C1 segment of cervical spinal cord (tissue), 14 donors: ENCODE data around the gene HOXA6.

Experiments
- DNase-seq, 14 donors: peaks; one replicate each; lab custom pipeline; 2025; lab: John Stamatoyannopoulos, UW

HOXA6 gene

GRCh38 chr7:27173956-27174873 is 26.6 kb upstream of the HOXA6 start, which contains the start of gene HOXA10:
HOXA10 (minus strand) TSS chr7:27174320; CDS start chr7:27174306, 14 bp downstream.
- DNase-seq: no peak

- no peak for DNase-seq
Observed at GRCh38 chr7:27173511-27173955, 26.0 kb upstream of the HOXA6 start.

GRCh38 chr7:27172823-27173510 is 25.4 kb upstream of the HOXA6 start:
- no peak for DNase-seq

DNA sequence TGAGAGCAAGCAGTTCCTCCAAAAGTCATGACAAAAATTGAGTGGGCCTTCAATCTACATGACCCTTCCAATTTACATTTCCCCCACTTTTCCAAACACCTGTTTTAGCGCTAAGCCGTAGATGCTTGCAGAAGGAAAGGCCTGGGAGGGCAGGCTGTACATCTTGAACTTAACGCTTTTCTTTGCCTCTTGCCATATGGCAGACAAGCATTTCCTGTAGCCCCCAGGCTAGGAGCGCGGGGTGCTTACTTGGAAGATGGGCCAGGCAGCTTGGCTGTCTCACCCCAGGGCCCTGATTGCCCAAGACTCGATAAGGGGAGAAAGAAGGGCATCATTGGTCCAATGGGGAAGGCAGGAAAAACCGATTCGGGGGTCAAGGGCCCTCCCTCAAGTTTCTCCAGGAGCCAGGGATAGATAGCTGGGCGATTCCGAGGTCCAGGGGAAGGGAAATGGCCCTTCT is 24.8 kb upstream of the HOXA6 start:
- no peak for DNase-seq

GRCh38 chr7:27171637-27172314 is 24.2 kb upstream of the HOXA6 start:
- DNase-seq: no peak

GRCh38 chr7:27171325-27171636 is 23.7 kb upstream of the HOXA6 start:
- DNase-seq: no peak

DNA sequence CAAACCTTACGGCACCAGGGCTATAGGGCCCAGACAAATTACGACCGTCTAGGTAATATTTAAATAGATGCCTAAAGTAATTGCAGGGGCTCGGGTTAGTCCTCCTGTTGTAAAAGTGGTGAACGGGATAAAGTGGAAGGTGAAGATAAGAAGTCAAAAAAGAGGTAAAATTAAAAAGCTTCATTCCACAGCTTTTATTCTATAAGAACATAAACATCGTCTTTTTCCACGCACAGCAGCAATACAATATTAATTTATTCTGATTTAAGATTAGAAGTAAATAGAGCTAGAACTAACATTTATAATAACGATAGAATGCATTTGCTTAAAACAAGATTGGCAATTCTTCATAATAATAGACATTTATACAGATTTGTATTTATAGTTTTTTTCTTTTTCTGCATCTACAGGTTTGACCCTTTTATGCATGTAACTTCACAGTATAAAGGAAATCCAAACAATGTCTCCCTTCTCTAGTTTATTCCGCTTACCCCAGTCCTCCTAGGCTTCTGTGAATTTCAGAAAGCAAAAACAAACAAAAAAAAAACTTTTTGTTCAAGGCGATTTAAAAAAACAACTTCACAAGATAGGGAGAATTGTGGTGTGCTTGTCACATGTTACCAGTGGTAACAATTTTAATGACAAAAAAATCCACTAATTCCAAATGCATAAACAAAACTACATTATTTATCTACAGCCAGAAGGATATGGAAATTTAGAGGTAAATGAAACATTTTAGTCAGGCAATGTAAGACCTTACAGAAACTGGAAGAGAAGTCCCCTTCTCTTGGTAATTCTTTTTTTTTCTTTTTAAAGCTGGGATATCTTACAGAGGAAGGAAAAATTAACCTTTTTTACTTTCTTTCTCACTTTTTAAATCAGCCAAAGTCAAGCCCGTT is 23.1 kb upstream of the HOXA6 start:
- DNase-seq: no peak

GRCh38 chr7:27169658-27170425 is 22.3 kb upstream of the HOXA6 start:
- DNase-seq: no peak

- no peak for DNase-seq
Observed at GRCh38 chr7:27168265-27168947, 20.8 kb upstream of the HOXA6 start.

DNA sequence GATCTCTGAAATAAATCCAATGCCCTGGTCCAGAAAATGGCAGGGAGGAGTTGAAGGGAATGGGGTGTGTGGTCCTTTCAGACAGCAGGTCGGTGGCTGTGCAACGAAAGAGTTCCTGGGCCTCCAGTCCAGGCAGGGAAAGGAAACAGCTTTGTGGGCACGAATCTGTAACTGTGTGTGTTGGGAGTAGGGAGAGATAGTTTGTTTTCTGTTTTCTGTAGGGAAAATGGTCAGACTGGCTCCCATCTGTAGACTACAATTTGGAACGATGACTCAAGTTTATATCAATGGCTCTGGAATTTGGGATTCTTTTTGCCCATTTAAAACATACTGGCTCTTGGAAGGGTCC is 20.3 kb upstream of the HOXA6 start:
- no peak for DNase-seq

- no peak for DNase-seq
Observed at GRCh38 chr7:27166531-27167505, 19.2 kb upstream of the HOXA6 start.

- DNase-seq: no peak
Observed at GRCh38 chr7:27165996-27166530, 18.5 kb upstream of the HOXA6 start.

GRCh38 chr7:27165089-27165995 is 17.8 kb upstream of the HOXA6 start, which contains the start of gene HOXA9:
HOXA9 (minus strand) TSS chr7:27165537; CDS start chr7:27165457, 80 bp downstream.
- no peak for DNase-seq

- no peak for DNase-seq
Observed at GRCh38 chr7:27164367-27165088, 17.0 kb upstream of the HOXA6 start.

DNA sequence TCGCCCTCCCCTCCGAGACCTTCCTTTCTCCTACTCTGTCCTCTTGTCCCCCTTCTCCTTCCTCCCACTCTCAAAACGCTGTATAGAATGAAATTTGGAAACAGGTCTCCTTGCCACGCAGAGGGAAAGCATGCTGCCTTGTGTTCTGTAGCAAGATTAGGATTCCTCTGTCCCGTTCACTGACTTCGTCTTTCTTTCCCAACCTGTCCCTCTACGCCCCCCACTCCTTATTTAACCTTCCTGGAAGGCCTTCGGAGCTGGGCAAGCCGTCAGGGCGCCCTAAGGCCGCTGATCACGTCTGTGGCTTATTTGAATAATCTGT is 16.4 kb upstream of the HOXA6 start:
- DNase-seq: no peak

GRCh38 chr7:27163288-27164044 is 15.9 kb upstream of the HOXA6 start:
- DNase-seq: no peak
